Testis (tissue), 2 donors: ENCODE results near the gene SGSM1.

Experiments
- CTCF ChIP-seq, 3 experiments: fragments of 450-650 bp in 2 of 3; fragments of 200-600 bp in 1 of 3; sonication (generic) in 1 of 3; IDR thresholded peaks; one replicate each; pipeline ENCODE4 v1.5.1; 2016 to 2019; ENCODE audit warnings: antibody characterized with exemption in 3 of 3, mild to moderate bottlenecking in 2 of 3, moderate library complexity in 1 of 3
- POLR2A ChIP-seq: fragments of 450-650 bp; IDR thresholded peaks from one replicate; pipeline ENCODE4 v1.6.1; 2017; ENCODE audit warnings: antibody characterized with exemption, mild to moderate bottlenecking, moderate library complexity

GRCh38 chr22:24887260-24887659 lies 81.2 kb downstream of the SGSM1 start:
- TF ChIP-seq CTCF (IDR thresholded peaks at IDR 0.05) = no peak
- no peak for TF ChIP-seq POLR2A
